KG1 (cell line): ENCODE measurements around the gene SNF8.

Experiments
- DNase-seq: peaks from one replicate; lab custom pipeline; 2025; lab: John Stamatoyannopoulos, UW

SNF8 gene

GRCh38 chr17:48883171-48883570, 61.5 kb downstream of the SNF8 start:
- no peak for DNase-seq

- DNase-seq = no peak
These were observed 62.4 kb downstream of the SNF8 start for GRCh38 chr17:48882272-48882671.
